Esophagus squamous epithelium (tissue), 5 donors: ENCODE measurements around the gene NELL1. TPM values are rescaled to one million over a fixed set of nuclear protein-coding genes. Genes with fewer than 3 reads are reported as not detected.
A peak's percentile ranks its signal among the peaks of the same experiment; 100 is the strongest.

Experiments
- DNase-seq: peaks from one replicate; lab custom pipeline; 2025; lab: John Stamatoyannopoulos, UW
- H3K27ac ChIP-seq, 4 donors: fragments of 200-600 bp; sonication (generic); one replicate each; pipeline ENCODE4 v1.5.1; 2016 to 2019; ENCODE audit warnings: mild to moderate bottlenecking in 1 of 4
- H3K27me3 ChIP-seq, 4 donors: fragments of 200-600 bp; sonication (generic); 1 replicate in 3 of 4; 2 replicates in 1 of 4; pipeline versions ENCODE4 v1.5.1 to v1.6.0; 2017 to 2021; ENCODE audit warnings: antibody characterized with exemption in 1 of 4
- H3K36me3 ChIP-seq, 3 donors: fragments of 200-600 bp; sonication (generic); one replicate each; pipeline ENCODE4 v1.5.1; 2016 to 2019
- H3K4me1 ChIP-seq, 3 donors: fragments of 200-600 bp; sonication (generic); one replicate each; pipeline ENCODE4 v1.5.1; 2017 to 2019
- H3K4me3 ChIP-seq, 4 donors: fragments of 200-600 bp; sonication (generic); 1 replicate in 3 of 4; 2 replicates in 1 of 4; pipeline ENCODE4 v1.5.1; 2016 to 2019; ENCODE audit warnings: mild to moderate bottlenecking in 2 of 4, moderate library complexity in 1 of 4
- H3K9me3 ChIP-seq, 3 donors: fragments of 200-600 bp; sonication (generic); one replicate each; pipeline ENCODE4 v1.5.1; 2016 to 2019
- POLR2A ChIP-seq, 4 donors: fragments of 450-650 bp; IDR thresholded peaks; one replicate each; pipeline ENCODE4 v1.6.1; 2017; ENCODE audit warnings: antibody characterized with exemption in 4 of 4, mild to moderate bottlenecking in 4 of 4, moderate library complexity in 3 of 4
- WGBS, 2 donors: methylation state at CpG; one replicate each; pipeline ENCODE4 v1.1.5; 2018; 5-methylcytosine and 5-hydroxymethylcytosine counted together
- intact Hi-C: fragments of 100-400 bp; cut with DNase I; formaldehyde crosslinking; loops from one replicate; pipeline ENCODE4 v1.15.0; 2022
- total RNA-seq, 4 donors: library from RNA; depleted of rRNA; stranded (reverse); fragments of >200 nt; gene quantifications; one replicate each; pipeline ENCODE4 v1.1.0, GENCODE V29; 2016
- TF ChIP-seq, protein P1 (sequence below), 6 experiments: fragments of 450-650 bp in 4 of 6; fragments of 200-600 bp in 2 of 6; sonication (generic) in 2 of 6; IDR thresholded peaks; one replicate each; pipeline ENCODE4 v1.5.1; 2016 to 2019; ENCODE audit warnings: antibody characterized with exemption in 6 of 6, mild to moderate bottlenecking in 4 of 6, moderate library complexity in 4 of 6
- donor health status: DM: yes; HTN: yes; CAD: no.

Gene NELL1
- total RNA-seq, 4 donors from 2014 or later = 1.5 TPM; not detected in 3

DNA sequence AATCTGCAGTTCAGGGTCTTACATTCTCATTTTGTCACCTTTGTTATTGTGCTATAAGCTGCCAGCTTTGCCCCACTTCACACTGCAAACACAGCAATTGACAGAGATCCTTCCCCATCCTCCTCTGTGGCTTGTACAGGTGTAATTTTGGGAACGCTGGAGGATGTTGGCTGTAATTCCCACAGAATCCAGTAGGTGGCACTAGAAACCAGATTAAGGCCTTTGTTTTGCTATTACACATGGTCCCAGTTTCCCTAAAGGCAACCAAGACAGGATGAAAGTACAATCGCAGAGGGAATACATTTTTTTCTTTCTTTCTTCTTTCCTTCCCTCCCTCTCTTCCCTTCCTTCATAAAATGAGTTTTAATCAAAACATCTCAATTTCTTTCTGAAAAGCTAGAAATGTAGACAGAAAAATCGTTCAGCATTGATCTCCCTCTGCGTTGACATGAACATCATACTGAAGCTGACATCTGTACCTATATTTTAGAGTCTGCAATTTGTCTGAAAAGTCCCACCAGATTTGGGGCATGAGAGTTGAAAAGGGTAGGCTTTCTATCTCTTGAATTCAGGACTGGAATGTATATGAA, 21.3 kb upstream of the NELL1 start:
- Histone ChIP-seq H3K27ac (no peak overlapping the region), H3K4me1 (no peaks in the 10 kb centered on the region), H3K27me3 (peaks cover 0 to 12% (median 0%) of the 10 kb centered on the region in 4 donors), H3K9me3 (no peaks in the 10 kb centered on the region), H3K4me3 (no peak overlapping the region), H3K36me3 (no peaks in the 10 kb centered on the region)
- no peak for TF ChIP-seq POLR2A (IDR thresholded peaks at IDR 0.05)
- TF ChIP-seq, protein P1, sequence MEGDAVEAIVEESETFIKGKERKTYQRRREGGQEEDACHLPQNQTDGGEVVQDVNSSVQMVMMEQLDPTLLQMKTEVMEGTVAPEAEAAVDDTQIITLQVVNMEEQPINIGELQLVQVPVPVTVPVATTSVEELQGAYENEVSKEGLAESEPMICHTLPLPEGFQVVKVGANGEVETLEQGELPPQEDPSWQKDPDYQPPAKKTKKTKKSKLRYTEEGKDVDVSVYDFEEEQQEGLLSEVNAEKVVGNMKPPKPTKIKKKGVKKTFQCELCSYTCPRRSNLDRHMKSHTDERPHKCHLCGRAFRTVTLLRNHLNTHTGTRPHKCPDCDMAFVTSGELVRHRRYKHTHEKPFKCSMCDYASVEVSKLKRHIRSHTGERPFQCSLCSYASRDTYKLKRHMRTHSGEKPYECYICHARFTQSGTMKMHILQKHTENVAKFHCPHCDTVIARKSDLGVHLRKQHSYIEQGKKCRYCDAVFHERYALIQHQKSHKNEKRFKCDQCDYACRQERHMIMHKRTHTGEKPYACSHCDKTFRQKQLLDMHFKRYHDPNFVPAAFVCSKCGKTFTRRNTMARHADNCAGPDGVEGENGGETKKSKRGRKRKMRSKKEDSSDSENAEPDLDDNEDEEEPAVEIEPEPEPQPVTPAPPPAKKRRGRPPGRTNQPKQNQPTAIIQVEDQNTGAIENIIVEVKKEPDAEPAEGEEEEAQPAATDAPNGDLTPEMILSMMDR (IDR thresholded peaks at IDR 0.05) = peak; percentile 56 to 86 (median 82)
- intact Hi-C loops = no loop called here
- WGBS, 2 donors = 33 to 36% methylated on average over 4 of the region's 4 CpGs
- DNase-seq = no peak

DNA sequence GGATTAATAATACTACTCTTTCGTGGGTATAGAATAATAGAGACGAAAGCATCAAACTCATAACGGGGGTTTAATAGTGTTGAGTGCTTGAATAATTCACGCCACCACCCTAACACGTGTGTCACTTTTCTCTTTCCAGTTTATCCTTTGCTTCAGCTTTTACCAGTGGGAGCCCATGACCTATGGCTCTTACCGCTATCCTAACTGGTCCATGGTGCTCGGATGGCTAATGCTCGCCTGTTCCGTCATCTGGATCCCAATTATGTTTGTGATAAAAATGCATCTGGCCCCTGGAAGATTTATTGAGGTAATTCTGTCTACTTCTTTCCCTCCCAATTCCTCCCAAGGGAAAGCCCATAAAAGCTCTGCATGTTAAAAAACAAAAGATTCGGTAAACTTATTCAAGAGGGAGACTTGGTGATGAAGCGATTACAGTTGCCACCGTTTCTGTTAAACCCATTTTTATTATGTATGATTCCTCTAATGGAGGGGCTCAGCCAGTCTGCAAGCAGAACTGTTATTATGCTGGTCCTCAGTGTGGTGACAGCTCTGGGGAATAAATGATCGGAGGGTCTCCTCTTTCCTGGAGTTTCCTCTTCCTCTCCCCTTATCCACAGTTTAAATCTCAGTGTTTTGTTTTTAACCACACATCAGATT, 17.1 kb upstream of the NELL1 start:
- Histone ChIP-seq H3K36me3 (no peaks in the 10 kb centered on the region), H3K27me3 (peaks cover 0 to 6% (median 0%) of the 10 kb centered on the region in 4 donors), H3K4me1 (no peaks in the 10 kb centered on the region), H3K9me3 (no peaks in the 10 kb centered on the region), H3K4me3 (no peak overlapping the region), H3K27ac (no peak overlapping the region)
- TF ChIP-seq, protein P1 (IDR thresholded peaks at IDR 0.05) = no peak
- no peak for TF ChIP-seq POLR2A (IDR thresholded peaks at IDR 0.05)
- intact Hi-C loops = no loop called here
- DNase-seq = no peak
- 81 to 84% methylated on average over 13 of the region's 13 CpGs for WGBS, 2 donors

DNA sequence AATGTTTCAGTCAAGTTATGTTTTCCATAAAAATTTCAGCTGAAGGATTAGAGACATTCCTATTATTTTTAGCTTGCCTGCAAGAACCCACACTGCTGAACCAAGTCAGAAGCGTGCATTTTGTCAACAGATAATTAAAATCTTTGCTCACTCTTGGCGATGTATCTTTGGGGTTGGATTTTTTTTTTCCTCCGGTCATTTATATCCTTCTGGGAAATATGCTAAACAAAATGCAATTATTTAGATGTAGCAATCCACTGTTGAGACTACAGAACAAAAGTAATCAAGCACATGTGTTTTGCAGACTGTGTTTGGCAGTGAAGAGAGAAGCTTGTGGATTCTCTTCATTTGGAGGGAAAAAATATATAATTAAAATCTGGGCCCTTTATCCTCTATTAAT, 15.3 kb upstream of the NELL1 start:
- Histone ChIP-seq H3K27me3 (peaks cover 0 to 6% (median 0%) of the 10 kb centered on the region in 4 donors), H3K4me1 (no peaks in the 10 kb centered on the region), H3K36me3 (no peaks in the 10 kb centered on the region), H3K4me3 (no peak overlapping the region), H3K9me3 (no peaks in the 10 kb centered on the region), H3K27ac (no peak overlapping the region)
- TF ChIP-seq POLR2A (IDR thresholded peaks at IDR 0.05) = no peak
- TF ChIP-seq, protein P1 (IDR thresholded peaks at IDR 0.05) = no peak
- 55 to 59% methylated on average over 3 of the region's 3 CpGs for WGBS, 2 donors
- no peak for DNase-seq
- intact Hi-C loops = no loop called here

DNA sequence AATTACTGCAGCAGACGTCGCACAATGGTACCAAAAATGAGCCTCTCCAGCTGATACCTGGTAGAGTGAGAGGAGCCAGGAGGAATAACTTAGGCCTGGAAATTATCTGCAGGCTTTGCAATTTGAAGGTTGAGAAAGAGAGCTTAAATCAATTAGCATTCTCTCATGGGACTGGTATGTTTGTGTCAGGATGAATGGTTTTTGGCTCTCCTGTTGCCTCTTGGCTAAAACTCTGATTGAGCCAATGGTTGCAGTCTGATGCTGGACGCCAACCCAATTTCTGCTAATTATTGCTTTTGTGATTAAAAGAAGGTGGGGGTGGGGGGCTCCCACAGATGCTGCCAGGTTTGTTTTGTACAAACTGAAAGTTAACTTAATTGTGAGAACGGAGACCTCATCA, 12.5 kb upstream of the NELL1 start:
- no peaks in the 10 kb centered on the region for H3K9me3 ChIP-seq
- no peak overlapping the region for H3K4me3 ChIP-seq
- 80 to 81% methylated on average over 4 of the region's 4 CpGs for WGBS, 2 donors
- intact Hi-C loops = no loop called here
- no peak overlapping the region for H3K27ac ChIP-seq
- H3K36me3 ChIP-seq = no peaks in the 10 kb centered on the region
- no peaks in the 10 kb centered on the region for H3K4me1 ChIP-seq
- peaks cover 0 to 6% (median 0%) of the 10 kb centered on the region in 4 donors for H3K27me3 ChIP-seq
- no peak for TF ChIP-seq POLR2A (IDR thresholded peaks at IDR 0.05)
- TF ChIP-seq, protein P1 (IDR thresholded peaks at IDR 0.05) = no peak
- DNase-seq = no peak

DNA sequence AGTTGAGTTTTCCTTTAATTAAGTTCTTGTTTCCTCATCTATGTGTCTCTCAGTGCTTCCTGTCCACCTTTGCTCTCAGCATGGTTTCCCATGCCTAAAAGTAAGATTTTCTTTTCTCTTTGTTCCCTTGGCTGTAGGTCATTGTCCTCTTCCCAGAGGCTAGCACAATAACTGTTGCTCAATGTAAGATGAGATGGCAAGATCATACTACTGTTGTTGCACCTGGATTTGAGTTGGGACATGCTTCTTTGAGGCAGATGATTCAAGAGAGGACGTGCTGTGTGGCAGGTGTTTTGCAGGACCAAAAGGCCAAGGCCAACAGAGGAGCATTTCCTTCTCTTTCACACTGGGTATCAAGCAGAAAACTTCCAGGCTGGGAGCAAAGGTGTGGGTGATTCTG, 11.3 kb upstream of the NELL1 start:
- intact Hi-C loops = no loop called here
- no peak for DNase-seq
- Histone ChIP-seq H3K9me3 (no peaks in the 10 kb centered on the region), H3K36me3 (no peaks in the 10 kb centered on the region), H3K4me1 (no peaks in the 10 kb centered on the region), H3K27ac (no peak overlapping the region), H3K27me3 (peaks cover 0 to 6% (median 0%) of the 10 kb centered on the region in 4 donors), H3K4me3 (no peak overlapping the region)
- no peak for TF ChIP-seq POLR2A (IDR thresholded peaks at IDR 0.05)
- TF ChIP-seq, protein P1 (IDR thresholded peaks at IDR 0.05) = no peak
- 10 to 20% methylated on average over 1 of the region's 1 CpG for WGBS, 2 donors
